ENCODE measurements around the gene FASLG.
"Not testable (repeated sequence)": the region's sequence is repeated elsewhere in the genome, so short reads cannot be mapped to it uniquely, and the experiment has no call there.

The FASLG gene

GRCh38 chr1:172682812-172683211, 23.9 kb downstream of the FASLG start:
- DNase-seq (ENCODE audit: low spot score): no peak

- no peak for DNase-seq (ENCODE audit: low spot score)
These were observed 27.2 kb downstream of the FASLG start for GRCh38 chr1:172686143-172686542.

GRCh38 chr1:172688428-172689085, 29.7 kb downstream of the FASLG start:
- DNase-seq (ENCODE audit: low spot score): not testable (repeated sequence)

- DNase-seq (ENCODE audit: low spot score): not testable (repeated sequence)
These were observed 32.0 kb downstream of the FASLG start for GRCh38 chr1:172690925-172691324.

GRCh38 chr1:172697534-172698002, 38.7 kb downstream of the FASLG start:
- peak; percentile 28 for DNase-seq (ENCODE audit: low spot score)

GRCh38 chr1:172698224-172698623, 39.3 kb downstream of the FASLG start:
- peak; percentile 24 for DNase-seq (ENCODE audit: low spot score)

GRCh38 chr1:172699111-172699510, 40.2 kb downstream of the FASLG start:
- DNase-seq (ENCODE audit: low spot score): peak; percentile 74

- DNase-seq (ENCODE audit: low spot score): no peak
These were observed 40.9 kb downstream of the FASLG start for GRCh38 chr1:172699695-172700227.

- DNase-seq (ENCODE audit: low spot score): no peak
These were observed 41.7 kb downstream of the FASLG start for GRCh38 chr1:172700556-172700955.

- DNase-seq (ENCODE audit: low spot score): no peak
These were observed 45.1 kb downstream of the FASLG start for GRCh38 chr1:172704001-172704400.

GRCh38 chr1:172704420-172705210, 45.7 kb downstream of the FASLG start:
- DNase-seq (ENCODE audit: low spot score): no peak

- DNase-seq (ENCODE audit: low spot score): no peak
These were observed 49.5 kb downstream of the FASLG start for GRCh38 chr1:172708452-172708851.

GRCh38 chr1:172711558-172711957, 52.7 kb downstream of the FASLG start:
- DNase-seq (ENCODE audit: low spot score): no peak

GRCh38 chr1:172713466-172713865, 54.6 kb downstream of the FASLG start:
- no peak for DNase-seq (ENCODE audit: low spot score)

All from kidney capillary endothelial cell (primary cell).